Measurements from ENCODE around the gene USP16.
"Not testable (repeated sequence)": the region's sequence is repeated elsewhere in the genome, so short reads cannot be mapped to it uniquely, and the experiment has no call there.

USP16 gene

DNA sequence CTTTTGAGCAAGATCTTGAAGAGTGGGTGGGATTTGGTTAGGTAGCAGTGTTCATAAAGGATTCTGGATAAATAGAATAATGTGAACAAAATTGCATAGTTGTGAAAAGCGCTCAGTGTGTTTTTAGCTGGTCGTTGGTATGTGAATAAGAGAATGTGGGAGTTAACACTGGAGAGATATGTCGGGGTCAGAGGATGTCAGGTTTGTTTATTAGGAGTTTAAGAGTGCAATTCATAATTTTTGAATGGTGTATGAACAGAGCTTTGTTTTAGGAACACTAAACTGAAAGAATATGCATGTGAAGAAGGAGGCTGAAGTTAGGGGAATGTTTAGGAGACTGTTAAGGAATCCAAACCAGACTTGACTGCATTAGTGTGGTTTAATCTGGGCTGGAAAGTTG lies 9.4 kb downstream of the USP16 start:
- DNase-seq = no peak

GRCh38 chr21:29034678-29035077 lies 10.2 kb downstream of the USP16 start:
- DNase-seq = no peak

DNA sequence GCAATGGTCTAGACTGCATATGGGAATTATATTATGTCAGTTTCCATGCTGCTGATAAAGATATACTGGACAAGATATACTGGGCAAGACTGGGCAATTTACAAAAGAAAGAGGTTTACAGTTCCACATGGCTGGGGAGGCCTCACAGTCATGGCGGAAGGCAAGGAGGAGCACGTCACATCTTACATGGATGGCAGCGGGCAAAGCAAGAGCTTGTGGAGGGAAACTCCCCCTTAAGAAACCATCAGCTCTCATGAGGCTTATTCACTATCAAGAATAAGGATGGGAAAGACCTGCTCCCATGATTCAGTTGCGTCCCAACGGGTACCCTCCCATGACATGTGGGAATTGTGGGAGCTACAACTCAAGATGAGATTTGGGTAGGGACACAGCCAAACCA lies 27.8 kb downstream of the USP16 start:
- DNase-seq = no peak

- DNase-seq = no peak
Observed at GRCh38 chr21:29053011-29053553, 28.6 kb downstream of the USP16 start.

DNA sequence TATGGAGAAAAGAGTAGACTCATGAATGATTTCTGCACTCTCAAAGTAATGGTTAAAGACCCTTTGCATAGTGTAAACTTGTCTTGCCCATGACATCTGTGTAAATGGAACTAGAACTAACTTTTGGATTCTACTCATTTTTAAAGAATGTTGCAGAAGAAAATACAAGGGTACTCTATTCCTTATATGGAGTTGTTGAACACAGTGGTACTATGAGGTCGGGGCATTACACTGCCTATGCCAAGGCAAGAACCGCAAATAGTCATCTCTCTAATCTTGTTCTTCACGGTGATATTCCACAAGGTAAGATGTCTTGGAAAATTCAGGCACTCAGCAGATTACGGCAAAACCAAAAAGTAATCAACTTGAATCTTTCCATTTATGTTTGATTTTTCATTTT lies 29.2 kb downstream of the USP16 start:
- DNase-seq = no peak

GRCh38 chr21:29055080-29055479 lies 30.6 kb downstream of the USP16 start:
- DNase-seq = no peak

- no peak for DNase-seq
Observed at GRCh38 chr21:29056005-29056404, 31.5 kb downstream of the USP16 start.

DNA sequence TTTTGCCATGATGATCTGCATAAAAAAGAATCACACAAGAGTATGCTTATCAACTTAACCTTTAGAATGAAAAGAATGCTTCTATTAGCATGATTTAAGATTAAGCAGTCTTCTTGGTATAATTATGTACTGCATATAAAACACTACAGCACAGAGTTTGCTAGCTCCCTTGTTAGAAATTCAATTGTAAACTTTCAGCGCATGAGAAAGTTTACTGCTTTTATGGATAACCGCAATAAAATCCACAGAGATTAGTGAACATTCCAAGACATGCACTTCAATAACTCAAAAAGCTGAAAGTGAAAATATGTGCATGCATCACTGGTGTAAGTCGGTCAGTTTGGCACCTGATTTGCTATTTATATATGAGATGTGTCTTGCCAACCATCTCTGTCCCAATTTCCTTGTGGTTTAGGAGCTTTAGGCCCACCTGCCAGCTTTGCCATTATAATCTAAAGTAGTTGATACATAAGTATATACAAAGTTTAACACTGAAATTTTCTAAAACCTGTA lies 32.1 kb downstream of the USP16 start:
- DNase-seq = no peak

- no peak for DNase-seq
Observed at GRCh38 chr21:29064850-29065481, 40.5 kb downstream of the USP16 start.

DNA sequence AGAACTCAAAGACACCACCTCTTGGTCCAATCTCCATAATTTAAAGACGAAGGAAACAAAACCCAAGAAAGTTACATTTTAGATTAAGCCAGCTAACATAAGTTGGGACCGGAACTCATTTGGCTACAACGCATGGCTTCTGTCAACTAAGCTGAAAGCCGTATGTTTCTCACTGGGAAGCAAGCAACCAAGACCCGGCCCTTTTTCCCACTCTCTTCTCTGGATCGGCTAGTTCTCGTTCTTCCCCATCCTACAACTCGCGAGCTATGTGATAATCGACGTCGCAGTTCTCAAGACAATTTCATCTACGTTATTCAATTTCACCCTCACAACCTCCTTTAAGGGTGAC lies 48.4 kb downstream of the USP16 start:
- DNase-seq = no peak

- DNase-seq = peak; percentile 85 to 96
Observed at GRCh38 chr21:29073222-29074006, 48.9 kb downstream of the USP16 start, which contains the start of gene CCT8. Gene CCT8, minus strand, starts transcription at chr21:29073648. Its CDS starts 58 bp downstream, at chr21:29073590.

- no peak for DNase-seq
Observed at GRCh38 chr21:29074007-29074376, 49.5 kb downstream of the USP16 start.

GRCh38 chr21:29074783-29075182 lies 50.3 kb downstream of the USP16 start:
- DNase-seq = no peak

DNA sequence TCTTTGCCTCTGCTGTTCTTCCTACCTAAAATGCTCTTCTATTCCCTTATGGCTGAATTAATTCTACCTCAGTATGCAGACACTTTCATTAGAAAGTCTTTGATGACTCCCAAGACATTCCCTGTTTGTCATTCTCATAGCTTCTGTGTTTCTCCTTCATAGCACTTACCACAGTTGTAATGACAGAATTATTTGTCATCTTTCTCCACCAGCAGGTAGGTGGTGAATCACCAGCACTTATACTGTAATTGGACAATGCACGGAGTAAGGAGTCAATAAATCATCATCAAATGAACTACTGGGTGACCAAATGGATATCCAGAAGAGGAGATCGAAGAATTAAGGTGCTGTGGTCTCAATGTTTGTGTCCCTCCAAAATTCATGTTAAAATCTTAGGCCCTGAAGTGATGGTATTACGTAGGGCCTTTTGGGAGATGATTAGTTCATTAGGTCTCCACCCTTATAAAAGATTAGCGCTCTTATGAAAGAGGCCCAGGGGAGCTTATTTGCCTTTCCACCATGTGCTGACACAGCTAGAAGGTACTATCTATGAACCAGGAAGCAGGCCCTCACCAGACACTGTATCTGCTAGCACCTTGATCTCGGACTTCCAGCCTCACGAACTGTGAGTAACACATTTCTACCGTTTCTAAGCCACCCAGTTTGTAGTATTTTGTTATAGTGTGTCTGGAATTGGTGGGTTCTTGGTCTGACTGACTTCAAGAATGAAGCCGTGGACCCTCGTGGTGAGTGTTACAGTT lies 51.4 kb downstream of the USP16 start:
- no peak for DNase-seq

GRCh38 chr21:29076731-29077640 lies 52.5 kb downstream of the USP16 start:
- not testable (repeated sequence) for DNase-seq

GRCh38 chr21:29077651-29078090 lies 53.2 kb downstream of the USP16 start:
- no peak for DNase-seq

- DNase-seq = no peak
Observed at GRCh38 chr21:29078869-29079767, 54.6 kb downstream of the USP16 start.

GRCh38 chr21:29080454-29080941 lies 56.0 kb downstream of the USP16 start:
- DNase-seq = no peak

- DNase-seq = no peak
Observed at GRCh38 chr21:29082046-29082815, 57.8 kb downstream of the USP16 start.

- DNase-seq = no peak
Observed at GRCh38 chr21:29083306-29083705, 58.8 kb downstream of the USP16 start.
